ENCODE data around the gene G2E3.

DNA sequence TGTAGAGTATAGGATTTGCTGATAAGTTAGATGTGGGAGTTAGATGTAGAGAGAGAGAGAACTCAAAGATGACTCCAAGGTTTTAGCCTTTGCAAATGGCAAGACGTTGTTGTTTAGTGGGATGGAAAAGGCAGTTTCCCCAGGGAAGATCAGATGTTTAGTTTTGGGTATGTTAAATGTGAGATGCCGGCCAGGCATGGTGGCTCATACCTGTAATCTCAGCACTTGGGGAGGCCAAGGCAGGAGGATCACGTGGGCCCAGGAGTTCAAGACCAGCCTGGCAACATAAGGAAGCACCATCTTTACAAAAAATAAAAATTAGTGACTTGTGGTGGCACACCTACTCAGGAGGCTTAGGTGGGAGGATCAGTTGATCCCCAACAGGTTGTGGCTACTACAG is 96.7 kb downstream of the G2E3 start:
- TF ChIP-seq, protein P1, sequence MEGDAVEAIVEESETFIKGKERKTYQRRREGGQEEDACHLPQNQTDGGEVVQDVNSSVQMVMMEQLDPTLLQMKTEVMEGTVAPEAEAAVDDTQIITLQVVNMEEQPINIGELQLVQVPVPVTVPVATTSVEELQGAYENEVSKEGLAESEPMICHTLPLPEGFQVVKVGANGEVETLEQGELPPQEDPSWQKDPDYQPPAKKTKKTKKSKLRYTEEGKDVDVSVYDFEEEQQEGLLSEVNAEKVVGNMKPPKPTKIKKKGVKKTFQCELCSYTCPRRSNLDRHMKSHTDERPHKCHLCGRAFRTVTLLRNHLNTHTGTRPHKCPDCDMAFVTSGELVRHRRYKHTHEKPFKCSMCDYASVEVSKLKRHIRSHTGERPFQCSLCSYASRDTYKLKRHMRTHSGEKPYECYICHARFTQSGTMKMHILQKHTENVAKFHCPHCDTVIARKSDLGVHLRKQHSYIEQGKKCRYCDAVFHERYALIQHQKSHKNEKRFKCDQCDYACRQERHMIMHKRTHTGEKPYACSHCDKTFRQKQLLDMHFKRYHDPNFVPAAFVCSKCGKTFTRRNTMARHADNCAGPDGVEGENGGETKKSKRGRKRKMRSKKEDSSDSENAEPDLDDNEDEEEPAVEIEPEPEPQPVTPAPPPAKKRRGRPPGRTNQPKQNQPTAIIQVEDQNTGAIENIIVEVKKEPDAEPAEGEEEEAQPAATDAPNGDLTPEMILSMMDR (conservative IDR thresholded peaks at IDR 0.05 in 1 of 2, IDR thresholded peaks at IDR 0.05 in 1 of 2; ENCODE audit: extremely low read depth in 1 of 2, insufficient read depth in 1 of 2, low read depth in 1 of 2, low read length in 2 of 2): no peak
- no peak for TF ChIP-seq EZH2 (IDR thresholded peaks at IDR 0.05; ENCODE audit: borderline replicate concordance, low read length)
